GM23338 (cell line): Measurements from ENCODE around the gene COL4A5.

ENCODE experiments used
- CREB1 ChIP-seq: fragments of 250-450 bp; sonication (Bioruptor Pico); IDR thresholded peaks from 2 replicates; pipeline ENCODE4 v1.5.0; 2020; ENCODE audit warnings: low read depth, mild to moderate bottlenecking, moderate library complexity
- CTCF ChIP-seq, 2 experiments: fragments of 200-600 bp in 1 of 2; sonication (generic) in 1 of 2; conservative IDR thresholded peaks; 2 replicates each; pipeline versions ENCODE4 v1.5.1 to v1.6.1; 2016 to 2017; ENCODE audit warnings: antibody characterized with exemption in 2 of 2, low read depth in 2 of 2, mild to moderate bottlenecking in 2 of 2, moderate library complexity in 1 of 2
- ETS1 ChIP-seq: IDR thresholded peaks from 2 replicates; pipeline ENCODE4 v1.6.1; 2016; ENCODE audit warnings: antibody characterized with exemption
- EZH2 ChIP-seq: fragments of 200-600 bp; sonication (generic); IDR thresholded peaks from one replicate; pipeline ENCODE4 v1.8.0; 2017; ENCODE audit warnings: antibody characterized with exemption, mild to moderate bottlenecking, low read depth; ENCODE audit not compliant: unreplicated experiment
- EZH2phosphoT487 ChIP-seq: fragments of 200-600 bp; sonication (generic); IDR thresholded peaks from one replicate; pipeline ENCODE4 v1.8.1; 2018; ENCODE audit warnings: antibody characterized with exemption; ENCODE audit not compliant: unreplicated experiment
- JUNB ChIP-seq: IDR thresholded peaks from one replicate; pipeline ENCODE4 v1.6.1; 2016; ENCODE audit warnings: antibody characterized with exemption; ENCODE audit not compliant: unreplicated experiment
- NANOG ChIP-seq: IDR thresholded peaks from 2 replicates; pipeline ENCODE4 v1.6.1; 2016; ENCODE audit warnings: antibody characterized with exemption, borderline replicate concordance
- POLR2AphosphoS5 ChIP-seq: IDR thresholded peaks from 2 replicates; pipeline ENCODE4 v1.6.1; 2016; ENCODE audit warnings: antibody characterized with exemption, low read depth
- REST ChIP-seq: IDR thresholded peaks from one replicate; pipeline ENCODE4 v1.6.1; 2018; ENCODE audit warnings: antibody characterized with exemption; ENCODE audit not compliant: unreplicated experiment
- STAT1 ChIP-seq: IDR thresholded peaks from one replicate; pipeline ENCODE4 v1.6.1; 2016; ENCODE audit warnings: antibody characterized with exemption; ENCODE audit not compliant: unreplicated experiment
- ZNF331 ChIP-seq: fragments of 250-450 bp; sonication (Bioruptor Pico); IDR thresholded peaks from 2 replicates; pipeline ENCODE4 v1.5.0; 2020; ENCODE audit warnings: low read depth, mild to moderate bottlenecking, moderate library complexity
- ZNF462 ChIP-seq: fragments of 250-450 bp; sonication (Bioruptor Pico); IDR thresholded peaks from 2 replicates; pipeline ENCODE4 v1.5.0; 2020; ENCODE audit warnings: mild to moderate bottlenecking, moderate library complexity

- TF ChIP-seq CTCF (conservative IDR thresholded peaks at IDR 0.05; ENCODE audit: low read depth in 2 of 2) (no peak), POLR2AphosphoS5 (no peak), REST (no peak), NANOG (no peak), EZH2 (no peak), EZH2phosphoT487 (no peak), CREB1 (CRISPR knock-in tag) (no peak), JUNB (no peak), ETS1 (no peak), ZNF331 (CRISPR knock-in tag) (no peak), ZNF462 (CRISPR knock-in tag) (no peak), STAT1 (no peak)
These were observed 40.0 kb upstream of the COL4A5 start for GRCh38 chrX:108399418-108400165.
